Kidney (tissue), 14 donors: Measurements from ENCODE around the gene DRC3. TPM values are rescaled to one million over a fixed set of nuclear protein-coding genes. Genes with fewer than 3 reads are reported as not detected.

Experiments
- DNase-seq, 5 donors: peaks; one replicate each; pipeline ENCODE4 v3.0.0-alpha.2; 2013 to 2020
- FAIRE-seq: peaks from 2 replicates; lab custom pipeline; 2012; peaks lifted over from hg19 to GRCh38; lab: Jason Lieb, UNC
- H3K27ac ChIP-seq, 2 donors: one replicate each; pipeline ENCODE4 v1.7.0; 2013; ENCODE audit warnings: low read depth in 2 of 2, low read length in 2 of 2, inconsistent platforms in 1 of 2
- H3K27me3 ChIP-seq: one replicate; pipeline ENCODE4 v1.7.1; 2013; ENCODE audit warnings: low read length, inconsistent platforms; ENCODE audit not compliant: control insufficient read depth, insufficient read depth
- H3K36me3 ChIP-seq, 3 donors: one replicate each; pipeline versions ENCODE4 v1.7.0 to v1.7.1; 2013; ENCODE audit warnings: low read length in 3 of 3, control low read depth in 1 of 3, inconsistent platforms in 1 of 3; ENCODE audit not compliant: insufficient read depth in 3 of 3, control insufficient read depth in 2 of 3
- H3K4me1 ChIP-seq, 3 donors: one replicate each; pipeline versions ENCODE4 v1.7.0 to v1.7.1; 2013; ENCODE audit warnings: low read length in 3 of 3, inconsistent platforms in 1 of 3, low read depth in 1 of 3; ENCODE audit not compliant: control insufficient read depth in 2 of 3, insufficient read depth in 2 of 3
- H3K4me3 ChIP-seq, 3 donors: one replicate each; pipeline versions ENCODE4 v1.7.0 to v1.8.1; 2013; ENCODE audit warnings: low read length in 3 of 3, control low read depth in 1 of 3, inconsistent platforms in 1 of 3
- H3K9ac ChIP-seq, 3 donors: one replicate each; pipeline versions ENCODE4 v1.7.0 to v1.7.1; 2013; ENCODE audit warnings: low read length in 3 of 3, control low read depth in 1 of 3, inconsistent platforms in 1 of 3
- H3K9me3 ChIP-seq, 3 donors: one replicate each; pipeline versions ENCODE4 v1.7.0 to v1.7.1; 2013; ENCODE audit warnings: low read length in 3 of 3, control low read depth in 1 of 3, inconsistent platforms in 1 of 3; ENCODE audit not compliant: control insufficient read depth in 2 of 3, insufficient read depth in 1 of 3
- CTCF ChIP-seq: IDR thresholded peaks from 3 replicates; pipeline ENCODE4 v1.5.1; 2012; ENCODE audit warnings: mild to moderate bottlenecking, moderate library complexity, borderline replicate concordance; ENCODE audit not compliant: insufficient read depth; ENCODE audit errors: extremely low read depth
- intact Hi-C: fragments of 100-400 bp; cut with DNase I; formaldehyde crosslinking; loops from one replicate; pipeline ENCODE4 v1.11.1; 2022
- polyA plus RNA-seq: library from polyadenylated mRNA; stranded (reverse); fragments of 350-450 nt; fragmentation: Illumina TruSeq; extraction: RNeasy Lipid Tissue Mini Kit (QIAGEN cat#74804); gene quantifications from one replicate; pipeline ENCODE4 v1.2.3, GENCODE V29; 2014; ENCODE audit warnings: low read depth, low replicate concordance; ENCODE audit not compliant: insufficient read depth
- total RNA-seq: library from RNA; stranded (reverse); fragmentation: NEBNext Ultra II Directional; extraction: Animal tissue kit (Norgen Biotek cat#: 25700); gene quantifications from one replicate; pipeline ENCODE4 v1.2.1, GENCODE V29; 2021
- donor health status: control.
- donor health status: control.
- donor health status: control.
- donor health status: control.
- donor health status: control.
- donor health status: DM: yes; HTN: yes; CAD: no.
- donor health status: Normal renal cell carcinoma (clear cell type).

DRC3 gene
- total and polyA plus RNA-seq, 2 donors from 2014 or later, result 8.6 to 17.3 TPM

DNA sequence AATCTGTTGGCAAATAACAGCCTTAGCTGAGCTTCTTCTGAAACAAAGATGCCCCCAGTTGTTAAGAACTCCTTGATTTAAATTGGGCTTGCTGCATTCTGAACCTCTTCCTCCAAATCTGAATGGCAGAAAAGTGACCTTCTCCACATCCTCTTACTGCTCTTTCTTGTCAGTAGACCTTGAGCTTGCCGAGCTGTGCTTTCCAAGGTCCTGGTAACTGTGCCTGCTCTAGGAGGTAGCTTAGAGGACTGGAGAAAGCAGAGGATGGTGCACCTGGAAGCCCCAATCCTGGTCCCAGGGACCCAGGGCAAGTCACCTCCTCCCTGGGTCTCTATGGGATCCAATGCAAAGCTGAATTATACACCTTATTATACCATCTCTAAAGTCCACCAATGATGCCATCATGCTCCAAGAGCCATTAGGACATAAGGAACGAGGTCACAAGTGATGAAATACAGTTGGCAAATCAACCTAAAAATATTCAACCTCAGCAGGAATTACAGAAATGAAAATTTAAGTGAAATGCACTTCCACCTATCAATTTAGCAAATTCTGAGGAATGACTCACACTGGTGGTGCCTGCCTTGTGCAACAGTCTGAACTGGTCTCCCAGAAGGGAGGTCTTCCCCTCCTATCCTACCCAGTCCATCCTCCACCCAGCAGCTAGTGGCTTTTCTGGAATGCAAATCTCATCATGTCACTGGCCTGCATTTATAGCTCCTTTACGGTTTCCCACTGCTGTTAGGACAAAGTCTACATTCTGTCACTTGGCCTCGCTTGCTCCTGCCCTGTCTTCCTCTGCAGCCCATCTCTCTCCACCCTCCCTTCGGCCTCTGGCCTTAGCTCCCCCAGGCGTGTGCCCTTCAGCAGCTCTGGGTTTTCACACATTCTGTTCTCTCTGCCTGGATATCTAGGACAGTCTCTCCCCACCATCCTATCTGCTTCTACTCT is 37.1 kb upstream of the DRC3 start:
- H3K27me3 ChIP-seq, result no peaks in the 10 kb centered on the region
- no peaks in the 10 kb centered on the region for H3K36me3 ChIP-seq
- TF ChIP-seq CTCF, result no peak
- no peak overlapping the region for H3K9ac ChIP-seq
- H3K4me1 ChIP-seq, result peaks cover 0 to 55% (median 29%) of the 10 kb centered on the region in 3 donors
- no peak overlapping the region for H3K4me3 ChIP-seq
- peak overlapping the region; percentile 18 to 23 for H3K27ac ChIP-seq
- no peaks in the 10 kb centered on the region for H3K9me3 ChIP-seq
- no peak for FAIRE-seq
- intact Hi-C loops, result no loop called here
- DNase-seq, result peak in 1 of 5 donors; percentile 58

- FAIRE-seq (no peak), DNase-seq (peak in 1 of 5 donors; percentile 37)
- no peak for TF ChIP-seq CTCF
- intact Hi-C loops, result no loop called here
- peak overlapping the region; percentile 33 to 71 for H3K27ac ChIP-seq
- peak overlapping the region in 1 of 3 donors; percentile 3 for H3K9ac ChIP-seq
- no peak overlapping the region for H3K4me3 ChIP-seq
- H3K27me3 ChIP-seq, result no peaks in the 10 kb centered on the region
- H3K4me1 ChIP-seq, result peaks cover 0 to 68% (median 38%) of the 10 kb centered on the region in 3 donors
- no peaks in the 10 kb centered on the region for H3K9me3 ChIP-seq
- H3K36me3 ChIP-seq, result no peaks in the 10 kb centered on the region
Observed at GRCh38 chr17:17937201-17937853, 35.3 kb upstream of the DRC3 start.

GRCh38 chr17:17937958-17938357 is 34.7 kb upstream of the DRC3 start:
- peak overlapping the region; percentile 11 to 71 for H3K27ac ChIP-seq
- no peaks in the 10 kb centered on the region for H3K9me3 ChIP-seq
- H3K4me3 ChIP-seq, result no peak overlapping the region
- intact Hi-C loops, result no loop called here
- H3K9ac ChIP-seq, result peak overlapping the region in 1 of 3 donors; percentile 51
- H3K36me3 ChIP-seq, result no peaks in the 10 kb centered on the region
- FAIRE-seq, result no peak
- TF ChIP-seq CTCF, result no peak
- no peak for DNase-seq
- no peaks in the 10 kb centered on the region for H3K27me3 ChIP-seq
- H3K4me1 ChIP-seq, result peaks cover 0 to 71% (median 38%) of the 10 kb centered on the region in 3 donors
